SU-DHL-6 (cell line): ENCODE results near the gene AHSG.

Experiments
- H2AFZ ChIP-seq: fragments of 200-600 bp; sonication (generic); 2 replicates; pipeline ENCODE4 v1.6.1; 2014; ENCODE audit warnings: low read depth, mild to moderate bottlenecking, moderate library complexity, mixed read lengths, antibody characterized with exemption, low read length; ENCODE audit not compliant: severe bottlenecking
- H3F3A ChIP-seq: fragments of 200-600 bp; shearing (Covaris generic); 2 replicates; pipeline ENCODE4 v1.6.0; 2016; ENCODE audit warnings: antibody characterized with exemption, mild to moderate bottlenecking; ENCODE audit not compliant: insufficient read depth
- H3K27ac ChIP-seq: fragments of 200-600 bp; sonication (generic); 2 replicates; pipeline ENCODE4 v1.5.1; 2016; ENCODE audit warnings: low read depth, mild to moderate bottlenecking, low read length, moderate library complexity, mixed read lengths
- H3K27me3 ChIP-seq: fragments of 200-600 bp; sonication (generic), shearing (Covaris generic); 2 replicates; pipeline ENCODE4 v1.6.0; 2014; ENCODE audit warnings: mild to moderate bottlenecking, low read length
- H3K36me3 ChIP-seq: fragments of 200-600 bp; sonication (generic); 2 replicates; pipeline ENCODE4 v1.6.1; 2014; ENCODE audit warnings: mild to moderate bottlenecking, low read length, mixed read lengths
- H3K4me2 ChIP-seq: fragments of 300-600, 200-600 bp; shearing (Covaris generic), sonication (generic); 2 replicates; pipeline ENCODE4 v1.6.0; 2014; ENCODE audit warnings: low read length, low read depth, mild to moderate bottlenecking; ENCODE audit not compliant: poor library complexity, severe bottlenecking
- H3K4me3 ChIP-seq: fragments of 200-600 bp; sonication (generic); 2 replicates; pipeline ENCODE4 v1.5.1; 2014; ENCODE audit warnings: antibody characterized with exemption, low read length, mild to moderate bottlenecking, mixed read lengths; ENCODE audit not compliant: insufficient read depth, poor library complexity, severe bottlenecking
- H3K79me2 ChIP-seq: fragments of 200-600 bp; sonication (generic); 2 replicates; pipeline ENCODE4 v1.6.1; 2014; ENCODE audit warnings: mild to moderate bottlenecking, low read length, moderate library complexity; ENCODE audit not compliant: insufficient read depth
- H3K9ac ChIP-seq: fragments of 200-600 bp; sonication (generic); 2 replicates; pipeline ENCODE4 v1.7.0; 2014; ENCODE audit warnings: mild to moderate bottlenecking, low read length
- H3K9me2 ChIP-seq: fragments of 200-600 bp; sonication (generic); replicated peaks from 2 replicates; pipeline ENCODE4 v1.6.1; 2014; ENCODE audit warnings: low read length; ENCODE audit not compliant: insufficient read depth
- H3K9me3 ChIP-seq: fragments of 200-600 bp; sonication (generic); 2 replicates; pipeline ENCODE4 v1.6.1; 2014; ENCODE audit warnings: low read length, mixed read lengths; ENCODE audit not compliant: insufficient read depth
- H4K20me1 ChIP-seq: fragments of 200-600 bp; sonication (generic); 2 replicates; pipeline ENCODE4 v1.6.1; 2014; ENCODE audit warnings: low read depth, mild to moderate bottlenecking, antibody characterized with exemption, low read length, moderate library complexity, mixed read lengths
- EZH2phosphoT487 ChIP-seq: fragments of 200-600 bp; sonication (generic), shearing (Covaris generic); conservative IDR thresholded peaks from 2 replicates; pipeline ENCODE4 v1.6.1; 2018; ENCODE audit warnings: mild to moderate bottlenecking, antibody characterized with exemption, low read length, moderate library complexity, mixed read lengths
- TF ChIP-seq, protein P1 (sequence below): fragments of 200-600 bp; sonication (generic); IDR thresholded peaks from one replicate; pipeline ENCODE4 v1.5.1; 2017; ENCODE audit warnings: antibody characterized with exemption, mild to moderate bottlenecking, low read length, moderate library complexity; ENCODE audit not compliant: insufficient read depth, poor library complexity, severe bottlenecking

The AHSG gene

DNA sequence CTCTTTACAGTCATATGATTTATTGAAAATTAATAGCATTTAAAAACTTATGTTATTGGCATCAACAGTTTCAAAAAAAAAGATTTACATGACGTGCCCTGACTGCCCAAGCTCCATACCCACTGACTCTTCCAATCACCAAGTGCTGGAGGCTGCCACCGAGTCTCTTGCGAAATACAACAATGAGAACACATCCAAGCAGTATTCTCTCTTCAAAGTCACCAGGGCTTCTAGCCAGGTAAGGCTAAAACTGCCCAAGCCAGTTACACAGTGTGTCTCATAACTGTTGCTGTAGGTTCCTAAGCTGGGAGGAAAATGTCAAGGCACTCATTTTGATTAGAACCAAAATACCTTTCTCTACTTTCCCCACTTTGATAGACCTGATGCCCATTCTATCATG lies 31.8 kb downstream of the AHSG start:
- Histone ChIP-seq H3K4me3 (no peak overlapping the region), H3K4me2 (no peak overlapping the region), H3K9me2 (no peaks in the 10 kb centered on the region), H2AFZ (no peak overlapping the region), H3K79me2 (no peaks in the 10 kb centered on the region), H3F3A (no peaks in the 10 kb centered on the region), H3K27ac (no peak overlapping the region), H3K36me3 (no peaks in the 10 kb centered on the region), H3K27me3 (no peaks in the 10 kb centered on the region), H3K9me3 (no peaks in the 10 kb centered on the region), H3K9ac (no peak overlapping the region), H4K20me1 (no peaks in the 10 kb centered on the region)
- TF ChIP-seq EZH2phosphoT487 = no peak
- TF ChIP-seq, protein P1, sequence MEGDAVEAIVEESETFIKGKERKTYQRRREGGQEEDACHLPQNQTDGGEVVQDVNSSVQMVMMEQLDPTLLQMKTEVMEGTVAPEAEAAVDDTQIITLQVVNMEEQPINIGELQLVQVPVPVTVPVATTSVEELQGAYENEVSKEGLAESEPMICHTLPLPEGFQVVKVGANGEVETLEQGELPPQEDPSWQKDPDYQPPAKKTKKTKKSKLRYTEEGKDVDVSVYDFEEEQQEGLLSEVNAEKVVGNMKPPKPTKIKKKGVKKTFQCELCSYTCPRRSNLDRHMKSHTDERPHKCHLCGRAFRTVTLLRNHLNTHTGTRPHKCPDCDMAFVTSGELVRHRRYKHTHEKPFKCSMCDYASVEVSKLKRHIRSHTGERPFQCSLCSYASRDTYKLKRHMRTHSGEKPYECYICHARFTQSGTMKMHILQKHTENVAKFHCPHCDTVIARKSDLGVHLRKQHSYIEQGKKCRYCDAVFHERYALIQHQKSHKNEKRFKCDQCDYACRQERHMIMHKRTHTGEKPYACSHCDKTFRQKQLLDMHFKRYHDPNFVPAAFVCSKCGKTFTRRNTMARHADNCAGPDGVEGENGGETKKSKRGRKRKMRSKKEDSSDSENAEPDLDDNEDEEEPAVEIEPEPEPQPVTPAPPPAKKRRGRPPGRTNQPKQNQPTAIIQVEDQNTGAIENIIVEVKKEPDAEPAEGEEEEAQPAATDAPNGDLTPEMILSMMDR = no peak

DNA sequence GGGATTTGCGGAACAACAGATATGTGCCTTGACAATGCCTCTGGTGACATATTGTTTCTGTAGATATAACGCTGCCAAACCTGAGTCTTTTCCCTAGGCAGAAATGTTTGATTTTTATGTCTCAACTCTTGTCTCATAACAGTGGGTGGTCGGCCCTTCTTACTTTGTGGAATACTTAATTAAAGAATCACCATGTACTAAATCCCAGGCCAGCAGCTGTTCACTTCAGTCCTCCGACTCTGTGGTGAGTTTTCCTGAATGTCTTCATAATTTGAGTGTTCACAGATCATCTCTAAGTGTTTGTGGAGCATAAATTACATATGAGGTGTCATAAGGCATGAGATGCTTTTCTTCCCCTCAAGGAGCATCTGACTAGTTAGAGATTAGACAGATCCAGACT lies 33.2 kb downstream of the AHSG start:
- H3K4me2 ChIP-seq = no peak overlapping the region
- no peaks in the 10 kb centered on the region for H3K27me3 ChIP-seq
- no peaks in the 10 kb centered on the region for H3F3A ChIP-seq
- H4K20me1 ChIP-seq = no peaks in the 10 kb centered on the region
- H3K9me3 ChIP-seq = no peaks in the 10 kb centered on the region
- H3K36me3 ChIP-seq = no peaks in the 10 kb centered on the region
- no peaks in the 10 kb centered on the region for H3K9me2 ChIP-seq
- H3K4me3 ChIP-seq = no peak overlapping the region
- H2AFZ ChIP-seq = no peak overlapping the region
- no peak for TF ChIP-seq EZH2phosphoT487
- TF ChIP-seq, protein P1 = no peak
- no peak overlapping the region for H3K27ac ChIP-seq
- H3K79me2 ChIP-seq = no peaks in the 10 kb centered on the region
- no peak overlapping the region for H3K9ac ChIP-seq

DNA sequence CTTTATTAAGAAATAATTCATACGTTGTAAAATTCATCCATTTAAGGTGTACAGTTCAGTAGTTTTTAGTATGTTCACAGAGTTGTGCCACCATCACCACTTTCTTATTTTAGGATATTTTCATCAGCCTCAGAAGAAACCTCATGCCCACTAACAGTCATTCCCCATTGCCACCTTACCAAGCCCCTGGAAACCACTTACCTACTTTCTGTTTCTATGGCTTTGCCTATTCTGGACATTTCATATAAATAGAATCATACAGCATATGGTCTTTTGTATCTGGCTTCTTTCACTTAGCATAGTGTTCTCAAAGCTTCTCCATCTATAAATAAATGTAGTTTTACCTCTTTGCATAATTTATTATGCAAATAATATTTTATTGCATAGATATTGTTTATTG lies 34.0 kb downstream of the AHSG start:
- no peaks in the 10 kb centered on the region for H3K27me3 ChIP-seq
- no peaks in the 10 kb centered on the region for H3K36me3 ChIP-seq
- H3K9me2 ChIP-seq = no peaks in the 10 kb centered on the region
- no peak overlapping the region for H3K9ac ChIP-seq
- H3K27ac ChIP-seq = no peak overlapping the region
- H4K20me1 ChIP-seq = no peaks in the 10 kb centered on the region
- no peak overlapping the region for H3K4me3 ChIP-seq
- H3K4me2 ChIP-seq = no peak overlapping the region
- no peaks in the 10 kb centered on the region for H3K79me2 ChIP-seq
- no peaks in the 10 kb centered on the region for H3K9me3 ChIP-seq
- no peaks in the 10 kb centered on the region for H3F3A ChIP-seq
- no peak overlapping the region for H2AFZ ChIP-seq
- TF ChIP-seq, protein P1 = no peak
- TF ChIP-seq EZH2phosphoT487 = no peak
